Panc1 (cell line): ENCODE measurements around the gene ASRGL1.
"Not testable (repeated sequence)": the region's sequence is repeated elsewhere in the genome, so short reads cannot be mapped to it uniquely, and the experiment has no call there.

Experiments
- CTCF ChIP-seq: fragments of 450-650 bp; IDR thresholded peaks from 2 replicates; pipeline ENCODE4 v1.5.1; 2017; ENCODE audit warnings: mild to moderate bottlenecking
- POLR2AphosphoS5 ChIP-seq: IDR thresholded peaks from 2 replicates; pipeline ENCODE4 v1.6.1; 2012; ENCODE audit warnings: mild to moderate bottlenecking, low read depth, low read length, moderate library complexity
- SIN3A ChIP-seq: IDR thresholded peaks from 2 replicates; pipeline ENCODE4 v1.6.1; 2012; ENCODE audit warnings: low read depth, mild to moderate bottlenecking, low read length, moderate library complexity, borderline replicate concordance; ENCODE audit not compliant: insufficient read depth

GRCh38 chr11:62336949-62337302 lies 322 bp upstream of the ASRGL1 start:
- TF ChIP-seq CTCF, SIN3A, POLR2AphosphoS5: not testable (repeated sequence)
